Upper lobe of left lung (tissue), 6 donors: Measurements from ENCODE around the gene CPNE8. TPM values are rescaled to one million over a fixed set of nuclear protein-coding genes. Genes with fewer than 3 reads are reported as not detected.

Experiments used
- ATAC-seq, 2 donors: fragments of 200-7000 bp; cut with Tn5 transposase; one replicate each; pipeline ENCODE4 v1.9.1; 2022; ENCODE audit warnings: mild to moderate bottlenecking in 2 of 2, moderate library complexity in 2 of 2; ENCODE audit not compliant: low FRiP score in 2 of 2
- DNase-seq, 2 donors: peaks; one replicate each; pipeline ENCODE4 v3.0.0-alpha.2; 2019 to 2020
- H3K27ac ChIP-seq, 4 donors: fragments of 200-600 bp; sonication (generic); one replicate each; pipeline ENCODE4 v1.5.1; 2016 to 2019
- H3K27me3 ChIP-seq, 4 donors: fragments of 200-600 bp; sonication (generic); one replicate each; pipeline ENCODE4 v1.5.1; 2017 to 2019
- H3K36me3 ChIP-seq, 4 donors: fragments of 200-600 bp; sonication (generic); one replicate each; pipeline ENCODE4 v1.5.1; 2016 to 2019
- H3K4me1 ChIP-seq, 4 donors: fragments of 200-600 bp; sonication (generic); one replicate each; pipeline ENCODE4 v1.5.1; 2018 to 2019
- H3K4me3 ChIP-seq, 4 donors: fragments of 200-600 bp; sonication (generic); one replicate each; pipeline ENCODE4 v1.5.1; 2017 to 2019; ENCODE audit warnings: mild to moderate bottlenecking in 2 of 4, moderate library complexity in 1 of 4
- H3K9me3 ChIP-seq, 4 donors: fragments of 200-600 bp; sonication (generic); one replicate each; pipeline ENCODE4 v1.5.1; 2018 to 2019
- EP300 ChIP-seq, 4 donors: sonication (generic); formaldehyde crosslinking; IDR thresholded peaks; one replicate each; pipeline ENCODE4 v1.5.1; 2017; ENCODE audit warnings: antibody characterized with exemption in 4 of 4, control low read depth in 2 of 4
- POLR2A ChIP-seq, 4 donors: fragments of 450-650 bp; IDR thresholded peaks; one replicate each; pipeline ENCODE4 v1.5.1; 2016 to 2017; ENCODE audit warnings: antibody characterized with exemption in 4 of 4, mild to moderate bottlenecking in 2 of 4
- POLR2AphosphoS5 ChIP-seq, 2 donors: sonication (generic); formaldehyde crosslinking; IDR thresholded peaks; one replicate each; pipeline ENCODE4 v1.5.1; 2017; ENCODE audit warnings: antibody characterized with exemption in 2 of 2
- WGBS, 2 donors: methylation state at CpG; one replicate each; pipeline ENCODE4 v1.1.5; 2017 to 2018; 5-methylcytosine and 5-hydroxymethylcytosine counted together
- total RNA-seq, 6 donors: library from RNA; depleted of rRNA in 4 of 6; stranded (reverse); fragments of >200 nt in 4 of 6; gene quantifications; one replicate each; pipeline versions ENCODE4 v1.1.0 to v1.2.1, GENCODE V29; 2016 to 2021
- TF ChIP-seq, protein P1 (sequence below), 6 experiments: fragments of 450-650 bp in 4 of 6; fragments of 200-600 bp in 2 of 6; sonication (generic) in 2 of 6; IDR thresholded peaks; one replicate each; pipeline ENCODE4 v1.5.1; 2016 to 2019; ENCODE audit warnings: antibody characterized with exemption in 6 of 6
- donor health status: DM: no; HTN: no; CAD: no; lungs with moderate emphysema.
- donor health status: DM: no; HTN: yes; CAD: no; lungs with severe emphysema.

Gene CPNE8
- total RNA-seq, 6 donors from 2014 or later, result 14.3 to 38.8 (median 20.2) TPM

DNA sequence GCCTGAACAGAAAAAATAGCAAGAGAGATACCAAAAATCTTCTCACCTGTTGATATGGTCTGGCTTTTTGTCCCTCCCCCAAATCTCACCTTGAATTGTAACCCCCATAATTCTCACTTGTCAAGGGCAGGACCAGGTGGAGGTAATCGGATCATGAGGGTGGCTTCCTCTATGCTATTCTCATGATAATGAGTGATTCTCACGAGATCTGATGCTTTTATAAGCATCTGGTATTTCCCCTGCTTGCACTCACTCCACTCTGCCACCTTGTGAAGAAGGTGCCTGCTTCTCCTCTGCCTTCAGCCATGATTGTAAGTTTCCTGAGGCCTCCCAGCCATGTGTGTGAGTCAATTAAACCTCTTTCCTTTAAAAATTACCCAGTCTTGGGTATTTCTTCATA is 291.2 kb downstream of the CPNE8 start:
- H3K4me1 ChIP-seq, result no peaks in the 10 kb centered on the region
- WGBS, 2 donors, result 45 to 67% methylated on average over 2 of the region's 2 CpGs
- no peak for DNase-seq
- no peak overlapping the region for H3K27ac ChIP-seq
- ATAC-seq, result no peak
- H3K36me3 ChIP-seq, result no peaks in the 10 kb centered on the region
- no peaks in the 10 kb centered on the region for H3K27me3 ChIP-seq
- TF ChIP-seq, protein P1, sequence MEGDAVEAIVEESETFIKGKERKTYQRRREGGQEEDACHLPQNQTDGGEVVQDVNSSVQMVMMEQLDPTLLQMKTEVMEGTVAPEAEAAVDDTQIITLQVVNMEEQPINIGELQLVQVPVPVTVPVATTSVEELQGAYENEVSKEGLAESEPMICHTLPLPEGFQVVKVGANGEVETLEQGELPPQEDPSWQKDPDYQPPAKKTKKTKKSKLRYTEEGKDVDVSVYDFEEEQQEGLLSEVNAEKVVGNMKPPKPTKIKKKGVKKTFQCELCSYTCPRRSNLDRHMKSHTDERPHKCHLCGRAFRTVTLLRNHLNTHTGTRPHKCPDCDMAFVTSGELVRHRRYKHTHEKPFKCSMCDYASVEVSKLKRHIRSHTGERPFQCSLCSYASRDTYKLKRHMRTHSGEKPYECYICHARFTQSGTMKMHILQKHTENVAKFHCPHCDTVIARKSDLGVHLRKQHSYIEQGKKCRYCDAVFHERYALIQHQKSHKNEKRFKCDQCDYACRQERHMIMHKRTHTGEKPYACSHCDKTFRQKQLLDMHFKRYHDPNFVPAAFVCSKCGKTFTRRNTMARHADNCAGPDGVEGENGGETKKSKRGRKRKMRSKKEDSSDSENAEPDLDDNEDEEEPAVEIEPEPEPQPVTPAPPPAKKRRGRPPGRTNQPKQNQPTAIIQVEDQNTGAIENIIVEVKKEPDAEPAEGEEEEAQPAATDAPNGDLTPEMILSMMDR (IDR thresholded peaks at IDR 0.05), result no peak
- TF ChIP-seq POLR2A (IDR thresholded peaks at IDR 0.05) (no peak), POLR2AphosphoS5 (IDR thresholded peaks at IDR 0.05) (no peak)
- no peak overlapping the region for H3K4me3 ChIP-seq
- H3K9me3 ChIP-seq, result no peaks in the 10 kb centered on the region

DNA sequence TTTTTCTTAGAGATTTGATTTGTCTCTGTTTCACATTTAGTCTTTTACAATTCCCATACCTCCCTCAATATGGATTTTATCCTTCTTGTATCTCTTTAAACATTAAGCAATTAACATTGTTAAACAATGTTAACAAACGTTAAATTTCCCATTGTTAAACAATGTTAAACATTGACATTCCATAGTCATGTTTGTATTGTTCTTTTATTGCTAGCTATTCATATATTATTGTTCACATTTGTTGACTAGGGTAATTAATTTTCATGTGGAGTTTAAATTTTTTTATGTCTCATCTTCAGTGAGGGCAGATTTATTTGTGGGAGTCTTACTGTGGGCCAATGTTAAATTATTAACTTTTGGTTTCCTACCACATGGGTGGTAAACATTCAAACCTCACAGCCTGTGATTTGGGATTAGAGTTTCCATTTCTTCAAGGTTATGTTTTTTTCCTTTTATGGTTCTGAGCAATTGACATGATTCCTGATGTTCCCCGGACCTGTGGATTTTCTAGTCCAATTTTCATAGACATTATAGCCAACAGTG is 294.5 kb downstream of the CPNE8 start:
- 56 to 59% methylated on average over 2 of the region's 2 CpGs for WGBS, 2 donors
- TF ChIP-seq EP300 (IDR thresholded peaks at IDR 0.05) (no peak), POLR2A (IDR thresholded peaks at IDR 0.05) (no peak), POLR2AphosphoS5 (IDR thresholded peaks at IDR 0.05) (no peak)
- TF ChIP-seq, protein P1 (IDR thresholded peaks at IDR 0.05), result no peak
- no peaks in the 10 kb centered on the region for H3K36me3 ChIP-seq
- H3K4me1 ChIP-seq, result no peaks in the 10 kb centered on the region
- no peaks in the 10 kb centered on the region for H3K27me3 ChIP-seq
- DNase-seq, result no peak
- H3K4me3 ChIP-seq, result no peak overlapping the region
- H3K27ac ChIP-seq, result no peak overlapping the region
- peaks cover 0 to 3% (median 0%) of the 10 kb centered on the region in 4 donors for H3K9me3 ChIP-seq
- ATAC-seq, result no peak

DNA sequence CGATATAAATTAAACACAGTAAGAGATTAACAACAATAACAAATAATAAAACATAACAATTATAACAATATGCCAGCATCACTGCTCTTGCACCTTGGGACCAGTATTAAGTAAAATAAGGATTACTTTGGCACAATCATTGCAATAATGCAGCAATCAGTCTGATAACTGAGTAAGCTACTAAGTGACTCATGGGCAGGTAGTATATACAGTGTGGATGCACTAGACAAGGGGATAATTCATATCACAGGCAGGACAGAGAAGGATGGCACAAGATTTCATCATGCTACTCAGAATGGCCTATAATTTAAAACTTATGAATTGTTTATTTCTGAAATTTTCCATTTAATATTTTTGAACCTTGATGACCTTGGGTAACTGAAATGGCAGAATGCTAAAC is 298.1 kb downstream of the CPNE8 start:
- Histone ChIP-seq H3K36me3 (no peaks in the 10 kb centered on the region), H3K27me3 (no peaks in the 10 kb centered on the region), H3K9me3 (peaks cover 0 to 3% (median 0%) of the 10 kb centered on the region in 4 donors), H3K27ac (no peak overlapping the region), H3K4me3 (no peak overlapping the region), H3K4me1 (no peaks in the 10 kb centered on the region)
- no peak for ATAC-seq
- DNase-seq, result no peak
- no peak for TF ChIP-seq EP300 (IDR thresholded peaks at IDR 0.05)
- TF ChIP-seq POLR2A (IDR thresholded peaks at IDR 0.05), result no peak
- no peak for TF ChIP-seq POLR2AphosphoS5 (IDR thresholded peaks at IDR 0.05)
- TF ChIP-seq, protein P1 (IDR thresholded peaks at IDR 0.05), result no peak
- WGBS, 2 donors, result 70 to 82% methylated on average over 1 of the region's 1 CpG
